ENCODE results near the gene AK8.

The AK8 gene

GRCh38 chr9:132826621-132827365, 51.3 kb downstream of the AK8 start:
- H3K4me1 ChIP-seq (ENCODE audit: control extremely low read depth in 1 of 4, control insufficient read depth in 4 of 4, insufficient read depth in 4 of 4, low read length in 3 of 4), result no peaks in the 10 kb centered on the region
- POLR2A ChIA-PET, result no interaction called here

GRCh38 chr9:132826131-132826530, 52.0 kb downstream of the AK8 start:
- DNase-seq, result no peak
- CTCF ChIA-PET, result interaction anchor here (1.7 to 1.9 kb wide), 2 partner anchors 10 to 13 kb away, joined by 4 to 6 read pairs; no protein-coding TSS in a partner anchor

More at GRCh38 chr9:132826621-132827365, 51.3 kb downstream of the AK8 start:
- Histone ChIP-seq H3K27ac (ENCODE audit: insufficient read depth in 1 of 2, low read depth in 1 of 2, low read length in 2 of 2, poor library complexity in 1 of 2, severe bottlenecking in 2 of 2) (no peak overlapping the region), H3K36me3 (ENCODE audit: control insufficient read depth in 4 of 4, insufficient read depth in 4 of 4, low read length in 3 of 4) (no peaks in the 10 kb centered on the region), H3K27me3 (replicated peaks in 2 of 5; ENCODE audit: control insufficient read depth in 4 of 5, insufficient read depth in 5 of 5, low read length in 4 of 5) (peaks cover 0 to 4% (median 0%) of the 10 kb centered on the region in 5 experiments), H3K9me3 (ENCODE audit: control extremely low read depth in 1 of 5, control insufficient read depth in 4 of 5, insufficient read depth in 2 of 5, low read depth in 1 of 5, low read length in 4 of 5) (no peaks in the 10 kb centered on the region), H3K4me3 (ENCODE audit: control insufficient read depth in 1 of 7, extremely low read depth in 1 of 7, insufficient read depth in 4 of 7, low read depth in 2 of 7, low read length in 6 of 7) (no peak overlapping the region)
- WGBS (ENCODE audit: insufficient coverage), result 95% methylated on average over 11 of the region's 13 CpGs
- CTCF ChIA-PET, result interaction anchor here (1.7 to 1.9 kb wide), 2 partner anchors 10 to 13 kb away, joined by 4 to 6 read pairs; no protein-coding TSS in a partner anchor
- DNase-seq, result no peak

GRCh38 chr9:132825430-132825829, 52.7 kb downstream of the AK8 start:
- Histone ChIP-seq H3K27me3 (replicated peaks in 2 of 5; ENCODE audit: control insufficient read depth in 4 of 5, insufficient read depth in 5 of 5, low read length in 4 of 5) (peaks cover 0 to 2% (median 0%) of the 10 kb centered on the region in 5 experiments), H3K4me1 (ENCODE audit: control extremely low read depth in 1 of 4, control insufficient read depth in 4 of 4, insufficient read depth in 4 of 4, low read length in 3 of 4) (no peaks in the 10 kb centered on the region), H3K9me3 (ENCODE audit: control extremely low read depth in 1 of 5, control insufficient read depth in 4 of 5, insufficient read depth in 2 of 5, low read depth in 1 of 5, low read length in 4 of 5) (no peaks in the 10 kb centered on the region), H3K36me3 (ENCODE audit: control insufficient read depth in 4 of 4, insufficient read depth in 4 of 4, low read length in 3 of 4) (no peaks in the 10 kb centered on the region), H3K27ac (ENCODE audit: insufficient read depth in 1 of 2, low read depth in 1 of 2, low read length in 2 of 2, poor library complexity in 1 of 2, severe bottlenecking in 2 of 2) (no peak overlapping the region), H3K4me3 (ENCODE audit: control insufficient read depth in 1 of 7, extremely low read depth in 1 of 7, insufficient read depth in 4 of 7, low read depth in 2 of 7, low read length in 6 of 7) (no peak overlapping the region)
- no peak for DNase-seq
- 89% methylated on average over 10 of the region's 10 CpGs for WGBS (ENCODE audit: insufficient coverage)
- ChIA-PET CTCF (interaction anchor here (1.7 to 1.9 kb wide), 2 partner anchors 9 to 12 kb away, joined by 4 to 6 read pairs; no protein-coding TSS in a partner anchor), POLR2A (no interaction called here)

More at GRCh38 chr9:132826131-132826530, 52.0 kb downstream of the AK8 start:
- no peaks in the 10 kb centered on the region for H3K36me3 ChIP-seq (ENCODE audit: control insufficient read depth in 4 of 4, insufficient read depth in 4 of 4, low read length in 3 of 4)
- no peak overlapping the region for H3K27ac ChIP-seq (ENCODE audit: insufficient read depth in 1 of 2, low read depth in 1 of 2, low read length in 2 of 2, poor library complexity in 1 of 2, severe bottlenecking in 2 of 2)
- WGBS (ENCODE audit: insufficient coverage), result 90% methylated on average over 2 of the region's 12 CpGs
- POLR2A ChIA-PET, result no interaction called here
- no peak overlapping the region for H3K4me3 ChIP-seq (ENCODE audit: control insufficient read depth in 1 of 7, extremely low read depth in 1 of 7, insufficient read depth in 4 of 7, low read depth in 2 of 7, low read length in 6 of 7)
- no peaks in the 10 kb centered on the region for H3K4me1 ChIP-seq (ENCODE audit: control extremely low read depth in 1 of 4, control insufficient read depth in 4 of 4, insufficient read depth in 4 of 4, low read length in 3 of 4)
- H3K9me3 ChIP-seq (ENCODE audit: control extremely low read depth in 1 of 5, control insufficient read depth in 4 of 5, insufficient read depth in 2 of 5, low read depth in 1 of 5, low read length in 4 of 5), result no peaks in the 10 kb centered on the region
- peaks cover 0 to 2% (median 0%) of the 10 kb centered on the region in 5 experiments for H3K27me3 ChIP-seq (replicated peaks in 2 of 5; ENCODE audit: control insufficient read depth in 4 of 5, insufficient read depth in 5 of 5, low read length in 4 of 5)

GRCh38 chr9:132824951-132825350, 53.1 kb downstream of the AK8 start:
- Histone ChIP-seq H3K36me3 (ENCODE audit: control insufficient read depth in 4 of 4, insufficient read depth in 4 of 4, low read length in 3 of 4) (no peaks in the 10 kb centered on the region), H3K27me3 (replicated peaks in 2 of 5; ENCODE audit: control insufficient read depth in 4 of 5, insufficient read depth in 5 of 5, low read length in 4 of 5) (peaks cover 0 to 2% (median 0%) of the 10 kb centered on the region in 5 experiments), H3K4me3 (ENCODE audit: control insufficient read depth in 1 of 7, extremely low read depth in 1 of 7, insufficient read depth in 4 of 7, low read depth in 2 of 7, low read length in 6 of 7) (no peak overlapping the region), H3K27ac (ENCODE audit: insufficient read depth in 1 of 2, low read depth in 1 of 2, low read length in 2 of 2, poor library complexity in 1 of 2, severe bottlenecking in 2 of 2) (no peak overlapping the region), H3K9me3 (ENCODE audit: control extremely low read depth in 1 of 5, control insufficient read depth in 4 of 5, insufficient read depth in 2 of 5, low read depth in 1 of 5, low read length in 4 of 5) (no peaks in the 10 kb centered on the region), H3K4me1 (ENCODE audit: control extremely low read depth in 1 of 4, control insufficient read depth in 4 of 4, insufficient read depth in 4 of 4, low read length in 3 of 4) (no peaks in the 10 kb centered on the region)
- WGBS (ENCODE audit: insufficient coverage), result no CpG with 5 or more reads among the region's 2 CpGs
- no peak for DNase-seq
- ChIA-PET CTCF (no interaction called here), POLR2A (no interaction called here)

- Histone ChIP-seq H3K4me1 (ENCODE audit: control extremely low read depth in 1 of 4, control insufficient read depth in 4 of 4, insufficient read depth in 4 of 4, low read length in 3 of 4) (no peaks in the 10 kb centered on the region), H3K27me3 (replicated peaks in 2 of 5; ENCODE audit: control insufficient read depth in 4 of 5, insufficient read depth in 5 of 5, low read length in 4 of 5) (peaks cover 0 to 2% (median 0%) of the 10 kb centered on the region in 5 experiments), H3K27ac (ENCODE audit: insufficient read depth in 1 of 2, low read depth in 1 of 2, low read length in 2 of 2, poor library complexity in 1 of 2, severe bottlenecking in 2 of 2) (no peak overlapping the region), H3K9me3 (ENCODE audit: control extremely low read depth in 1 of 5, control insufficient read depth in 4 of 5, insufficient read depth in 2 of 5, low read depth in 1 of 5, low read length in 4 of 5) (no peaks in the 10 kb centered on the region), H3K4me3 (ENCODE audit: control insufficient read depth in 1 of 7, extremely low read depth in 1 of 7, insufficient read depth in 4 of 7, low read depth in 2 of 7, low read length in 6 of 7) (no peak overlapping the region), H3K36me3 (ENCODE audit: control insufficient read depth in 4 of 4, insufficient read depth in 4 of 4, low read length in 3 of 4) (no peaks in the 10 kb centered on the region)
- ChIA-PET POLR2A (no interaction called here), CTCF (no interaction called here)
- 89% methylated on average over 5 of the region's 8 CpGs for WGBS (ENCODE audit: insufficient coverage)
- no peak for DNase-seq
Measured at GRCh38 chr9:132824151-132824550, 53.9 kb downstream of the AK8 start.

- WGBS (ENCODE audit: insufficient coverage), result 94% methylated on average over 16 of the region's 18 CpGs
- no peaks in the 10 kb centered on the region for H3K36me3 ChIP-seq (ENCODE audit: control insufficient read depth in 4 of 4, insufficient read depth in 4 of 4, low read length in 3 of 4)
- no peak overlapping the region for H3K4me3 ChIP-seq (ENCODE audit: control insufficient read depth in 1 of 7, extremely low read depth in 1 of 7, insufficient read depth in 4 of 7, low read depth in 2 of 7, low read length in 6 of 7)
- POLR2A ChIA-PET, result no interaction called here
- H3K9me3 ChIP-seq (ENCODE audit: control extremely low read depth in 1 of 5, control insufficient read depth in 4 of 5, insufficient read depth in 2 of 5, low read depth in 1 of 5, low read length in 4 of 5), result no peaks in the 10 kb centered on the region
- H3K4me1 ChIP-seq (ENCODE audit: control extremely low read depth in 1 of 4, control insufficient read depth in 4 of 4, insufficient read depth in 4 of 4, low read length in 3 of 4), result no peaks in the 10 kb centered on the region
- no peak overlapping the region for H3K27ac ChIP-seq (ENCODE audit: insufficient read depth in 1 of 2, low read depth in 1 of 2, low read length in 2 of 2, poor library complexity in 1 of 2, severe bottlenecking in 2 of 2)
- H3K27me3 ChIP-seq (replicated peaks in 2 of 5; ENCODE audit: control insufficient read depth in 4 of 5, insufficient read depth in 5 of 5, low read length in 4 of 5), result peaks cover 0 to 2% (median 0%) of the 10 kb centered on the region in 5 experiments
- no peak for DNase-seq
- CTCF ChIA-PET, result no interaction called here
Measured at GRCh38 chr9:132823370-132824145, 54.5 kb downstream of the AK8 start.

All from common myeloid progenitor, CD34-positive (primary cell).